ENCODE results near the gene CALML4. TPM values are rescaled to one million over a fixed set of nuclear protein-coding genes. Genes with fewer than 3 reads are reported as not detected.

Gene CALML4
- total RNA-seq, 2 donors from 2014 or later = 3.3 to 12.7 TPM

DNA sequence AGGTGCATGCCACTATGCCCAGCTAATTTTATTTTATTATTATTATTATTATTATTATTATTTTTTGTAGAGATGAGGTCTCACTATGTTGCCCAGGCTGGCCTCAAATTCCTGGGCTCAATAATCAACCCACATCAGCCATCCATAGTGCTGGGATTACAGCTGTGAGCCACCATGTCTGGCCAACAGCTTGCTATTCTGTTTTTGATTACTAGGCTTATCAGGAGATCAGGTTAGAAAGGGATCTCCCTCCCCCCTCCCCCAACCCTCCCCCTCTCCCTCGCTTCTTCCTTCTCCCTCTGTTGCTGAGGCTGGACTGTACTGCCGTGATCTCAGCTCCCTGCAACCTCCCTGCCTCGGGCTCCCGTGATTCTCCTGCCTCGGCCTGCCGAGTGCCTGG lies 15.8 kb upstream of the CALML4 start:
- DNase-seq (no peak), ATAC-seq (no peak)
- Histone ChIP-seq H3K36me3 (replicated peaks in 1 of 2; ENCODE audit: insufficient read depth in 1 of 2, low read depth in 2 of 2) (no peaks in the 10 kb centered on the region), H3K27ac (no peak overlapping the region), H3K27me3 (no peaks in the 10 kb centered on the region), H3K9me3 (no peaks in the 10 kb centered on the region), H3K4me3 (no peak overlapping the region), H3K4me1 (no peaks in the 10 kb centered on the region)
- 98 to 100% methylated on average over 2 to 6 of the region's 6 CpGs for WGBS, 2 donors
- intact Hi-C loops (cut with DNase I) = no loop called here
- no peak for TF ChIP-seq POLR2A (IDR thresholded peaks at IDR 0.05)
- TF ChIP-seq, protein P1, sequence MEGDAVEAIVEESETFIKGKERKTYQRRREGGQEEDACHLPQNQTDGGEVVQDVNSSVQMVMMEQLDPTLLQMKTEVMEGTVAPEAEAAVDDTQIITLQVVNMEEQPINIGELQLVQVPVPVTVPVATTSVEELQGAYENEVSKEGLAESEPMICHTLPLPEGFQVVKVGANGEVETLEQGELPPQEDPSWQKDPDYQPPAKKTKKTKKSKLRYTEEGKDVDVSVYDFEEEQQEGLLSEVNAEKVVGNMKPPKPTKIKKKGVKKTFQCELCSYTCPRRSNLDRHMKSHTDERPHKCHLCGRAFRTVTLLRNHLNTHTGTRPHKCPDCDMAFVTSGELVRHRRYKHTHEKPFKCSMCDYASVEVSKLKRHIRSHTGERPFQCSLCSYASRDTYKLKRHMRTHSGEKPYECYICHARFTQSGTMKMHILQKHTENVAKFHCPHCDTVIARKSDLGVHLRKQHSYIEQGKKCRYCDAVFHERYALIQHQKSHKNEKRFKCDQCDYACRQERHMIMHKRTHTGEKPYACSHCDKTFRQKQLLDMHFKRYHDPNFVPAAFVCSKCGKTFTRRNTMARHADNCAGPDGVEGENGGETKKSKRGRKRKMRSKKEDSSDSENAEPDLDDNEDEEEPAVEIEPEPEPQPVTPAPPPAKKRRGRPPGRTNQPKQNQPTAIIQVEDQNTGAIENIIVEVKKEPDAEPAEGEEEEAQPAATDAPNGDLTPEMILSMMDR (IDR thresholded peaks at IDR 0.05) = no peak

DNA sequence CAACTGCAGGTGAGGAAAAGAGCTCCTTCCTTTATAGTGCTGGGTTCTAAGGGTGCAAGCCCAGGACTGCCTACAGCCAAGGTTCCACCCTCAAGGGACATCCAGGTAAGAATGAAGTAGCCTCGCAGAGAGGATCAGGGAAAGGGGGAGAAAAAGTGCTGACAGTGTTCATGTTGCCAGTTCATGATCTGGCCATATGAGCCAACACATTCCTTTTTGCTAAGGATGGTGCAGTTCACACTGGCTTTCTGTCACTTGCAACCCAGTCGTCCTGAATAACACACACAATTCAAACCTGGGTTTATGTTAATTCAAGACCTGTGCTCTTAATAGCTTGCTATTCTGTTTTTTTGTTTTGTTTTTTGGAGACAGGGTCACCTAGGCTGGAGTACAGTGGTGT lies 15.4 kb upstream of the CALML4 start:
- DNase-seq (no peak), ATAC-seq (no peak)
- intact Hi-C loops (cut with DNase I) = no loop called here

DNA sequence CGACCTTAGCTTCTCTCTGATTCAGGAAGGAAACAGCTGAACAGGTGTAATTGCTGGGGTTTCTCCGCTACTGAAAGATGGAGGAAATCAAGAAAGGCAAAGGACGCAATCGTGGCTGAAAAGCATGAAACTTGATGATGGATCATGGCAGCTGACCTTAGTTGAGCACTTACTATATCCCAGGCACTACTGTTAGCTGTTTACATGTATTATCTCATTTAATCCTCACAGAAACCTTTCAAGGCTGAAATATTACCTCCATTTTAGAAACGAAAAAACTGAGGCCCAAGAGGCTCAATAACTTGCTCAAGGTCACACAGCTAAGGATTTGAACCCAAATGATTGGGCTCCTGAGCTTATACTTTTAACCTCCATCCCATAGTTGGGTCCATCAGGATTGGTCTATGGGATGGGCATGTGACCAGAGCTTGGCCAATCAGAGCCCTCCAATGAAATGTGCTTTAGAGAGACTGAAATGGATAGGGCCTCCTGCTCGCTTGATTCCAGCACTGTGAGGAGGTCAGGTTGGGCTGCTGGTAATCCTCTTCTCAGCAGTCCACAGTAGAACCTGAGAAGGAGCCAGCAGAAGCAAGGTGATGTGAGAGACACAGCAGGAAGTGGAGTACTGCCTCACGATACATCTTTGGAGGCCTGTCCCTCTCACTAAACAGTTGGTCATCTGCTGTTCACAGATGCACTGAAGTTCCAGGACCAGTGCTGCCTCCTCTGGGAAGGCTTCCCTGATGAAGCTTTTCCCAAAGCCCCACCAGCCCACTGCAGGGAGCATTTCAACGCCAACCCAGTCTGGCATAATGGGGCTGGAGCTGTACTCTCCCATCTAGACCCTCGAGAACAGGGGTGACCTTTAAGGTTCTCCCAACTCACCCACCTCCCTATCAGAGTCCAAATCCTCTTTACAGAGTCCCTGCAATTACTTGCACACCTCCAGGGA lies 14.0 kb upstream of the CALML4 start:
- Histone ChIP-seq H3K4me3 (no peak overlapping the region), H3K36me3 (replicated peaks in 1 of 2; ENCODE audit: insufficient read depth in 1 of 2, low read depth in 2 of 2) (no peaks in the 10 kb centered on the region), H3K9me3 (no peaks in the 10 kb centered on the region), H3K27ac (no peak overlapping the region), H3K4me1 (no peaks in the 10 kb centered on the region), H3K27me3 (no peaks in the 10 kb centered on the region)
- WGBS, 2 donors = 83 to 98% methylated on average over 8 to 9 of the region's 9 CpGs
- intact Hi-C loops (cut with DNase I) = no loop called here
- no peak for TF ChIP-seq POLR2A (IDR thresholded peaks at IDR 0.05)
- TF ChIP-seq, protein P1 (IDR thresholded peaks at IDR 0.05) = no peak
- DNase-seq (no peak), ATAC-seq (no peak)

More for the DNA sequence above, 15.4 kb upstream of the CALML4 start:
- H3K27me3 ChIP-seq = no peaks in the 10 kb centered on the region
- H3K27ac ChIP-seq = no peak overlapping the region
- no peaks in the 10 kb centered on the region for H3K9me3 ChIP-seq
- no peaks in the 10 kb centered on the region for H3K4me1 ChIP-seq
- H3K36me3 ChIP-seq (replicated peaks in 1 of 2; ENCODE audit: insufficient read depth in 1 of 2, low read depth in 2 of 2) = no peaks in the 10 kb centered on the region
- H3K4me3 ChIP-seq = no peak overlapping the region
- no peak for TF ChIP-seq POLR2A (IDR thresholded peaks at IDR 0.05)
- TF ChIP-seq, protein P1 (IDR thresholded peaks at IDR 0.05) = no peak
- 85 to 90% methylated on average over 2 of the region's 2 CpGs for WGBS, 2 donors

DNA sequence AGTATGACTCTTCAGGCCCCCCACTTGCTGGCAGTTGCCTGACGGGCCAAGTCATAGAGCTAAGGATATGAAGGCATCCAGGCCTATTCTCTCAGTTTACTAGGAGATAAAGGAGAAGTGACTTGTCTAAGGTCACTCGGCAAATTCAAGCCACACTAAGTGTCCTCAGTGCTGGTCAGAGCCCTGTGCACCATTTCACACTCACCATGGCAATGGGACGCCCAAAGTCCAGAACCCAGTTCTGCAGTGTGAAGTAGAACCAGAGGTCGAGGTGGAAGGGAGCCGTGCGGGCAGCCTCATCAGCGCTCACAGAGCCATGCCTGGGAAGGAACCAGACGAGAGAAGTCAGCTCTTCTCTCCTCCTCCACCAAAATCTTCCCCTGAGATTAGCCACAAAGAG lies 13.2 kb upstream of the CALML4 start:
- intact Hi-C loops (cut with DNase I) = no loop called here
- Histone ChIP-seq H3K4me3 (no peak overlapping the region), H3K9me3 (no peaks in the 10 kb centered on the region), H3K36me3 (replicated peaks in 1 of 2; ENCODE audit: insufficient read depth in 1 of 2, low read depth in 2 of 2) (no peaks in the 10 kb centered on the region), H3K27ac (no peak overlapping the region), H3K4me1 (no peaks in the 10 kb centered on the region), H3K27me3 (no peaks in the 10 kb centered on the region)
- ATAC-seq (no peak), DNase-seq (no peak)
- WGBS, 2 donors = 93 to 97% methylated on average over 8 of the region's 8 CpGs
- TF ChIP-seq POLR2A (IDR thresholded peaks at IDR 0.05) = no peak
- TF ChIP-seq, protein P1 (IDR thresholded peaks at IDR 0.05) = no peak

All from body of pancreas (tissue), 4 donors.